Uterus (tissue), 2 donors: Measurements from ENCODE around the gene ARHGAP29.

Experiments
- CTCF ChIP-seq, 4 experiments: fragments of 200-600 bp in 2 of 4; fragments of 450-650 bp in 2 of 4; sonication (generic) in 2 of 4; IDR thresholded peaks; one replicate each; pipeline ENCODE4 v1.5.1; 2016 to 2019; ENCODE audit warnings: antibody characterized with exemption in 4 of 4, mild to moderate bottlenecking in 2 of 4, moderate library complexity in 1 of 4
- POLR2A ChIP-seq, 2 donors: fragments of 450-650 bp; IDR thresholded peaks; one replicate each; pipeline ENCODE4 v1.6.1; 2016; ENCODE audit warnings: antibody characterized with exemption in 2 of 2, mild to moderate bottlenecking in 1 of 2, moderate library complexity in 1 of 2

GRCh38 chr1:94236013-94236491 lies 1.3 kb downstream of the ARHGAP29 start:
- no peak for TF ChIP-seq POLR2A (IDR thresholded peaks at IDR 0.05)
- TF ChIP-seq CTCF (IDR thresholded peaks at IDR 0.05): no peak
